HEK293 (cell line): ENCODE data around the gene IGSF9.

Experiments used
- KLF16 ChIP-seq: fragments of 450-650 bp; formaldehyde crosslinking; IDR thresholded peaks from 2 replicates; pipeline ENCODE4 v1.5.1; 2017; ENCODE audit warnings: missing biosample characterization, missing genetic modification characterization
- ZBTB1 ChIP-seq: fragments of 450-650 bp; formaldehyde crosslinking; IDR thresholded peaks from 2 replicates; pipeline ENCODE4 v1.5.1; 2016; ENCODE audit warnings: missing biosample characterization, missing genetic modification characterization
- ZFP37 ChIP-seq: fragments of 450-650 bp; formaldehyde crosslinking; IDR thresholded peaks from 2 replicates; pipeline ENCODE4 v1.5.1; 2016; ENCODE audit warnings: missing biosample characterization, missing genetic modification characterization
- ZNF174 ChIP-seq: fragments of 450-650 bp; formaldehyde crosslinking; IDR thresholded peaks from 2 replicates; pipeline ENCODE4 v1.5.0; 2017; ENCODE audit warnings: missing biosample characterization, mild to moderate bottlenecking, missing genetic modification characterization
- ZNF529 ChIP-seq: fragments of 450-650 bp; formaldehyde crosslinking; IDR thresholded peaks from 2 replicates; pipeline ENCODE4 v1.5.1; 2017; ENCODE audit warnings: missing genetic modification characterization, missing biosample characterization; ENCODE audit not compliant: insufficient replicate concordance
- TF ChIP-seq, protein P1 (sequence below): fragments of 450-650 bp; formaldehyde crosslinking; IDR thresholded peaks from 2 replicates; pipeline ENCODE4 v1.5.1; 2016; ENCODE audit warnings: missing biosample characterization, missing genetic modification characterization

DNA sequence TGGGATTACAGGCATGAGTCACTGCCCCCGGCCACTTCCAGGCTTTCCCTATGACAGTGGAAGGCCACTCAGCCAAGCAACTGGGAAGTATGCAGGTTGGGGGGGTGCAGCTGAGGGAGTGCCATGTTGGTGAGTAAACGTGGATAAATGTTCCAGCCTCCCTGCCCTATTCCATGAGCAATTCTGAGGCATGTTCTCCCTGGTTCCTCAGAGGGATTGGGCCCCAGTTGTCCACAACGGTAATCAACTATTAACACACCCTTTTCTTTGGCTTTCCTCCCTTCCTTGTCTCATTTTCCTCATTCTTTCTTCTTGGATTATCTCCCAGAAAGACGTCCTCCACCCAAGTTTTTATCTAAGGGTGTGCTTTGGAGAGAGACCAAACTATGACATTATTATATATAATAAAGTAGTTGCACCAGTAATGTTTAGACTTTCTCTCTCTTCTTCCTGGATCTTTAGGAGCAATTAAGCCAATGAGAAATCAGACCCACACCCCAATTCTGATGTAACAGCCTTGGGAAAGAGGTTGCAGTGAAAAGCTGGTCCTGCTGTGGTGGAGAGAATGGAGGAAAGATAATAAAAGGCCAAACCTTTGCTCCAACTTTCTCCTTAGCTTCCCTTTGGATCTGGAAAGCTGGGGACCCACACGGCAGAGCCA lies 15.4 kb upstream of the IGSF9 start:
- TF ChIP-seq ZFP37 (no peak), KLF16 (tag by site-specific recombination) (no peak), ZNF529 (tag by site-specific recombination) (no peak), ZBTB1 (tag by site-specific recombination) (no peak), ZNF174 (tag by site-specific recombination) (no peak)
- TF ChIP-seq, protein P1, sequence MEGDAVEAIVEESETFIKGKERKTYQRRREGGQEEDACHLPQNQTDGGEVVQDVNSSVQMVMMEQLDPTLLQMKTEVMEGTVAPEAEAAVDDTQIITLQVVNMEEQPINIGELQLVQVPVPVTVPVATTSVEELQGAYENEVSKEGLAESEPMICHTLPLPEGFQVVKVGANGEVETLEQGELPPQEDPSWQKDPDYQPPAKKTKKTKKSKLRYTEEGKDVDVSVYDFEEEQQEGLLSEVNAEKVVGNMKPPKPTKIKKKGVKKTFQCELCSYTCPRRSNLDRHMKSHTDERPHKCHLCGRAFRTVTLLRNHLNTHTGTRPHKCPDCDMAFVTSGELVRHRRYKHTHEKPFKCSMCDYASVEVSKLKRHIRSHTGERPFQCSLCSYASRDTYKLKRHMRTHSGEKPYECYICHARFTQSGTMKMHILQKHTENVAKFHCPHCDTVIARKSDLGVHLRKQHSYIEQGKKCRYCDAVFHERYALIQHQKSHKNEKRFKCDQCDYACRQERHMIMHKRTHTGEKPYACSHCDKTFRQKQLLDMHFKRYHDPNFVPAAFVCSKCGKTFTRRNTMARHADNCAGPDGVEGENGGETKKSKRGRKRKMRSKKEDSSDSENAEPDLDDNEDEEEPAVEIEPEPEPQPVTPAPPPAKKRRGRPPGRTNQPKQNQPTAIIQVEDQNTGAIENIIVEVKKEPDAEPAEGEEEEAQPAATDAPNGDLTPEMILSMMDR (tag by site-specific recombination): no peak
